Keratinocyte (primary cell): Measurements from ENCODE around the gene MAN1C1.
A peak's percentile ranks its signal among the peaks of the same experiment; 100 is the strongest.

Experiments
- CTCF ChIP-seq, 3 experiments: IDR thresholded peaks in 1 of 3; conservative IDR thresholded peaks in 1 of 3; optimal IDR thresholded peaks in 1 of 3; 2 replicates in 2 of 3; 3 replicates in 1 of 3; pipeline versions ENCODE3 to v1.5.1; 2011; ENCODE audit warnings: low read length in 3 of 3, mild to moderate bottlenecking in 3 of 3, moderate library complexity in 2 of 3, control low read depth in 1 of 3, inconsistent platforms in 1 of 3; ENCODE audit not compliant: insufficient read depth in 2 of 3; ENCODE audit errors: extremely low read depth in 1 of 3
- EZH2 ChIP-seq: IDR thresholded peaks from one replicate; pipeline ENCODE4 v1.6.1; 2012; ENCODE audit warnings: inconsistent platforms, mild to moderate bottlenecking, low read length, moderate library complexity

DNA sequence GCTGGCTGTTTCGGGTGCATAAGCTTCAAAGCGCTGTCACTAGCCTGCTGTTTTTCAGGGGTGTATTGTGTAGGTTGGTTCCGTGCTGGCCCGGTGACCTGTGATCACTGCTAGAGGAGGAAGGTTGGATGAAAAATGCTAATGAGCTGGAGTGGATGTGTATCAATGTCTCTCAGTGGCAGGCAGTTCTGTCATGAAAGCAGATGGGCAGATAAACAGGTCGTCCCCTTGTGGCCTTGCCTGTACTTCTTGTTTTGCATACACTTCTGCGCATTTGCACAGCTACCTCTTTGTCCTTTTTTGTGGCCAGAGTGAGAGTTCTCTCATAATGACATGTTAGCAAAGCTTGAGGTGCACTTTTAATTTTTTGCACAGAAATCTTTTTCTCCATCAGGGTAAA, 186.3 kb downstream of the MAN1C1 start:
- TF ChIP-seq CTCF (optimal IDR thresholded peaks at IDR 0.05 in 1 of 3, IDR thresholded peaks at IDR 0.05 in 1 of 3, conservative IDR thresholded peaks at IDR 0.05 in 1 of 3; ENCODE audit: extremely low read depth in 1 of 3, insufficient read depth in 2 of 3, low read length in 3 of 3), result peak in 1 of 3 experiments; percentile 18
- TF ChIP-seq EZH2, result no peak
